T-cell (primary cell): ENCODE results near the gene ITPRIPL2. TPM values are rescaled to one million over a fixed set of nuclear protein-coding genes. Genes with fewer than 3 reads are reported as not detected.

ENCODE experiments used
- ATAC-seq, 4 experiments: fragments of 200-7000 bp in 3 of 4; fragments of 150-1000 bp in 1 of 4; cut with Tn5 transposase; replicated peaks in 1 of 4; 1 replicate in 3 of 4; 2 replicates in 1 of 4; pipeline ENCODE4 v1.10.0; 2021; ENCODE audit warnings: moderate library complexity in 3 of 4, mild to moderate bottlenecking in 2 of 4, moderate number of reproducible peaks in 1 of 4
- CTCF ChIA-PET, 2 donors: fragments of 300-600 bp; sonication (Branson Sonifier 250); formaldehyde crosslinking; loops; one replicate each; lab custom pipeline; 2022; ENCODE audit warnings: antibody characterized with exemption in 2 of 2; lab: Charles Lee
- POLR2A ChIA-PET, 2 donors: fragments of 300-600 bp; sonication (Branson Sonifier 250); formaldehyde crosslinking; loops; one replicate each; lab custom pipeline; 2022; ENCODE audit warnings: antibody characterized with exemption in 2 of 2; lab: Charles Lee
- DNase-seq, 35 experiments: peaks; one replicate each; pipeline versions ENCODE4 v3.0.0 to v3.0.0-alpha.2; 2013 to 2023
- H3K27ac ChIP-seq: one replicate; pipeline ENCODE4 v1.5.1; 2013; ENCODE audit warnings: low read length
- H3K27me3 ChIP-seq, 2 experiments: replicated peaks in 1 of 2; 1 replicate in 1 of 2; 2 replicates in 1 of 2; pipeline versions ENCODE4 v1.6.1 to v1.7.0; 2013; ENCODE audit warnings: low read length in 1 of 2, mixed read lengths in 1 of 2; ENCODE audit not compliant: control insufficient read depth in 2 of 2, insufficient read depth in 2 of 2; ENCODE audit errors: extremely low read depth in 1 of 2
- H3K36me3 ChIP-seq, 2 donors: 1 replicate in 1 of 2; 2 replicates in 1 of 2; pipeline versions ENCODE4 v1.6.1 to v1.7.0; 2013; ENCODE audit warnings: low read length in 1 of 2; ENCODE audit not compliant: control insufficient read depth in 2 of 2, insufficient read depth in 1 of 2; ENCODE audit errors: extremely low read depth in 1 of 2
- H3K4me1 ChIP-seq, 2 experiments: 1 replicate in 1 of 2; 2 replicates in 1 of 2; pipeline versions ENCODE4 v1.6.1 to v1.7.0; 2013; ENCODE audit warnings: low read length in 2 of 2, mixed read lengths in 1 of 2; ENCODE audit not compliant: insufficient read depth in 2 of 2, control insufficient read depth in 1 of 2; ENCODE audit errors: extremely low read depth in 1 of 2
- H3K4me3 ChIP-seq, 2 donors: 1 replicate in 1 of 2; 2 replicates in 1 of 2; pipeline versions ENCODE4 v1.5.1 to v1.7.0; 2013; ENCODE audit warnings: mild to moderate bottlenecking in 2 of 2, low read length in 1 of 2, moderate library complexity in 1 of 2; ENCODE audit not compliant: control insufficient read depth in 1 of 2; ENCODE audit errors: extremely low read depth in 1 of 2
- H3K9me3 ChIP-seq: 2 replicates; pipeline ENCODE4 v1.7.0; 2013
- H3K27ac Mint-ChIP-seq, 2 donors: one replicate each; pipeline ENCODE4 v1.8.0; 2020 to 2021; ENCODE audit warnings: mild to moderate bottlenecking in 2 of 2, mixed read lengths in 2 of 2
- H3K27me3 Mint-ChIP-seq, 2 donors: one replicate each; pipeline ENCODE4 v1.8.0; 2021 to 2022; ENCODE audit warnings: mixed read lengths in 2 of 2
- H3K36me3 Mint-ChIP-seq: one replicate; pipeline ENCODE4 v1.8.0; 2021; ENCODE audit warnings: mixed read lengths
- H3K4me1 Mint-ChIP-seq, 3 donors: one replicate each; pipeline ENCODE4 v1.8.0; 2020 to 2022; ENCODE audit warnings: mixed read lengths in 3 of 3, mild to moderate bottlenecking in 1 of 3
- H3K4me3 Mint-ChIP-seq, 3 donors: one replicate each; pipeline ENCODE4 v1.8.0; 2020 to 2022; ENCODE audit warnings: mild to moderate bottlenecking in 3 of 3, mixed read lengths in 3 of 3, moderate library complexity in 3 of 3
- H3K9me3 Mint-ChIP-seq, 3 donors: one replicate each; pipeline ENCODE4 v1.8.0; 2020 to 2022; ENCODE audit warnings: mixed read lengths in 3 of 3
- WGBS: methylation state at CpG from one replicate; pipeline ENCODE4 v1.1.5; 2013; ENCODE audit warnings: missing lambda C conversion rate; ENCODE audit not compliant: insufficient coverage; 5-methylcytosine and 5-hydroxymethylcytosine counted together
- total RNA-seq, 35 experiments: library from RNA in 6 of 35; stranded (reverse) in 6 of 35; fragments of 120-200 nt in 1 of 35; gene quantifications; one replicate each; pipeline versions ENCODE4 v1.2.1 to v1.2.4 and lab custom pipeline; 2013 to 2026

ITPRIPL2 gene
- total RNA-seq (1 to 10 TPM in 4 of 5 donors, under 1 TPM in 1; 0.53 to 2.7 (median 1.7) TPM), total RNA-seq (lab: John Stamatoyannopoulos, UW) (1.6 to 42.6 (median 4.6) reads per million in 29 experiments)
- 1.5 TPM for total RNA-seq (2013)

DNA sequence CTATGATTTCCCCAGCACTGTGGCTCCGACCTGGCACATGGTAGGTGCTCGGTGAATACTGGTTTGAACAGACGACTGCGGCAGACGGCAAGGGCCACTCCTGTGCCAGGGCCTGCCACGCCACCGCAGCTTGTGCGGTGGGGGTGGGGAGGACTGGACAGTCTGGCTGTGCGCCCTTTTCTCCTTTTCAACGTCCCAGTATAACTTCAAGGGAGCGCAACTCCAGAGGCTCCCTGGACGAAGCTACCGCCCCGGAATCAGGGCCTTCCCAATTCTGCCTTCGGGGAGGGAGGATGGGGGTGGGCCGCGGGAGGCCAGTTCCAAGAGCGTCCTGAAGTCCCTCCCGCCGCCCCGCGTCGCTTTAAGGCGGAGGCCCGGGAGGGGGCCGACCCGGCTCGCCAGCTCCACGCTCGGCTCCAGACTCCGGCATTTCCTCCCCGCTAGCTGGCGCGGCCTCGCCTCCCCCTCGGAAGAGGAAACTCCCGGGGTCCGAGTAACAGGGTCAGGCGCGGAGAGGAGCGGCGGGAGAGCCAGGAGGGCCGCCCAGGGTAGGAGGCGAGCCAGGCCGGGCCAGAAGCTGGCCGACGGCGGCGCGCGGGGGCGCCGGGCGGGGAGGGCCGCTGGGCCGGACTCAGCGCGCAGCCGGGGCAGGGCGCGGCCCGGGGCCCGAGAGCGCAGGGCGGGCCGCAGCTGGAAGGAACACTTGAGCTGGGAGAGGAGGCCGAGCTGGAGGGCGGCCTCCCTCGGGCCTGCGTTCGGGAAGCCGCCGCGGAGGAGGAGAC, at the start of gene ITPRIPL2:
TSS of gene ITPRIPL2 (plus strand) at position 388 of the 782 bp plus-strand sequence. CDS start 498 bp downstream, outside the sequence.
- Histone ChIP-seq H3K27me3 (peaks cover 0 to 34% of the 10 kb centered on the region in 2 experiments), H3K9me3 (no peaks in the 10 kb centered on the region), H3K27ac (no peak within 1 kb of the TSS), H3K4me1 (peaks cover 0 to 22% of the 10 kb centered on the region in 2 experiments), H3K36me3 (no peaks in the 10 kb centered on the region), H3K4me3 (peak within 1 kb of the TSS in 1 of 2 donors; percentile 30)
- peaks cover 22 to 28% of the 10 kb centered on the region in 2 donors for H3K27me3 Mint-ChIP-seq
- ChIA-PET POLR2A (no interaction called here), CTCF (no interaction called here)
- no peak within 1 kb of the TSS for H3K27ac Mint-ChIP-seq
- peak within 1 kb of the TSS; percentile 36 to 64 (median 41) for H3K4me3 Mint-ChIP-seq
- ATAC-seq (peak in 2 of 4 experiments; percentile 32 to 41), DNase-seq (peak in 3 of 35 experiments; percentile 1 to 10 (median 8))
- H3K9me3 Mint-ChIP-seq: no peaks in the 10 kb centered on the region
- no peaks in the 10 kb centered on the region for H3K36me3 Mint-ChIP-seq
- 5% methylated on average over 65 of the region's 74 CpGs for WGBS
- peaks cover under 1 to 20% (median 11%) of the 10 kb centered on the region in 3 donors for H3K4me1 Mint-ChIP-seq

DNA sequence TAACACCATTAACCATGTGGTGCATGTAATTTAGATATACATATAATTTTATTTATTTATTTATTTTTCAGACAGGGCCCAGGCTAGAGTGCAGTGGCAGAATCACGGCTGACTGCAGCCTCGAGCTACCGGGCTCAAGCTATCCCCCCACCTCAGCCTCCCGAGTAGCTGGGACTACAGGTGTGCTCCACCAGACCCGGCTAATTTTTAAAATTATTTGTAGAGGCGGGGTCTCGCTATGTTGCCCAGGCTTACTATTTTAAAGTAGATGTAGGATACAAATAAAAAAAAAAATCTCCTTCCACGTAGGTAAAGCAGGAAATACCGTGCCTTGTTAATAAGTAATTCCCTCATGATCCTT, 46.8 kb upstream of the ITPRIPL2 start:
- no CpG with 5 or more reads among the region's 9 CpGs for WGBS
- Histone ChIP-seq H3K4me1 (peaks cover 3 to 14% of the 10 kb centered on the region in 2 experiments), H3K27me3 (no peaks in the 10 kb centered on the region), H3K9me3 (no peaks in the 10 kb centered on the region), H3K27ac (peak overlapping the region; percentile 100), H3K4me3 (no peak overlapping the region), H3K36me3 (no peaks in the 10 kb centered on the region)
- Mint-ChIP-seq H3K27ac (peak overlapping the region; percentile 91 to 99), H3K27me3 (no peaks in the 10 kb centered on the region), H3K9me3 (no peaks in the 10 kb centered on the region), H3K36me3 (peaks cover 3% of the 10 kb centered on the region), H3K4me3 (peak overlapping the region; percentile 90 to 96 (median 92)), H3K4me1 (peaks cover 6 to 25% (median 20%) of the 10 kb centered on the region in 3 donors)
- DNase-seq (peak in 1 of 35 experiments; percentile 4), ATAC-seq (no peak)
- CTCF ChIA-PET: interaction anchor here in 1 of 2 donors (0.5 to 1.2 kb wide), 7 partner anchors 9 to 489 kb away, joined by 3 to 6 read pairs (median 5); partner anchors contain the start of genes ARL6IP1, RPS15A and VPS35L
- POLR2A ChIA-PET: interaction anchor here in 1 of 2 donors (0.6 to 1.0 kb wide), 4 partner anchors 265 to 1667 kb away, joined by 3 to 8 read pairs (median 4); partner anchors contain the start of genes ARL6IP1 and RPS15A

- peaks cover 3 to 14% of the 10 kb centered on the region in 2 experiments for H3K4me1 ChIP-seq
- no peaks in the 10 kb centered on the region for H3K9me3 Mint-ChIP-seq
- DNase-seq (peak; percentile 94 to 100 (median 99)), ATAC-seq (peak; percentile 88 to 95 (median 94))
- CTCF ChIA-PET: interaction anchor here in 1 of 2 donors (0.5 to 1.2 kb wide), 6 partner anchors 8 to 489 kb away, joined by 3 to 6 read pairs (median 5); partner anchors contain the start of genes ARL6IP1, RPS15A and VPS35L
- H3K36me3 ChIP-seq: no peaks in the 10 kb centered on the region
- H3K27ac ChIP-seq: peak within 1 kb of the TSS; percentile 100
- peak within 1 kb of the TSS; percentile 91 to 99 for H3K27ac Mint-ChIP-seq
- no peaks in the 10 kb centered on the region for H3K27me3 ChIP-seq
- WGBS: under 1% methylated on average over 68 of the region's 68 CpGs
- peak within 1 kb of the TSS; percentile 90 to 96 (median 92) for H3K4me3 Mint-ChIP-seq
- H3K9me3 ChIP-seq: no peaks in the 10 kb centered on the region
- POLR2A ChIA-PET: interaction anchor here in 1 of 2 donors (0.6 to 1.0 kb wide), 4 partner anchors 266 to 1668 kb away, joined by 3 to 8 read pairs (median 4); partner anchors contain the start of genes ARL6IP1 and RPS15A
- H3K4me3 ChIP-seq: peak within 1 kb of the TSS; percentile 90
- H3K36me3 Mint-ChIP-seq: peaks cover 9% of the 10 kb centered on the region
- H3K27me3 Mint-ChIP-seq: no peaks in the 10 kb centered on the region
- H3K4me1 Mint-ChIP-seq: peaks cover 6 to 27% (median 20%) of the 10 kb centered on the region in 3 donors
These were observed 46.2 kb upstream of the ITPRIPL2 start, which contains the start of gene COQ7 for GRCh38 chr16:19067349-19068236. TSS of gene COQ7 (plus strand) at chr16:19067614. CDS start at chr16:19067665, 51 bp downstream.

DNA sequence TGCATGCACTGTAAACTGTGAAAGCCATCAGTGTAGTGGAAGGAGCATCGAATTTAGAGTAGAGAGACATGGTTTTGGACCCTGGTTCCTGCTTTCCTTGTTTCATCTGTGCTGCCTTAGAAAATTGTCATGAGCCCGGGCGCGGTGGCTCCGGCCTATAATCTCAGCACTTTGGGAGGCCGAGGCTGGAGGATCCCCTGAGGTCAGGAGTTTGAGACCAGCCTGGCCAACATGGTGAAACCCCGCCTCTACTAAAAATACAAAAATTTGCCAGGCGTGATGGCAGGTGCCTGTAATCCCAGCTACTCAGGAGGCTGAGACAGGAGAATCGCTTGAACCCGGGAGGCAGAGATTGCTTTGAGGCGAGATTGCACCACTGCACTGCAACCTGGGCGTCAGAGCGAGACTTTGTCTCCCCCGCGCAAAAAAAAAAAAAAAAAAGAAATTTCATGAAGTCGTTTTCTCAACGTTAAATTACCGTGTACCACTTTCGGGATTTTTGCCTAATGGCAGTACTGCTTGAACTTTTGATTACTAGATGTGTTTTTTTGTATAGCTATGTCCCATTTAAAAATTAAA, 45.4 kb upstream of the ITPRIPL2 start:
- no peaks in the 10 kb centered on the region for H3K27me3 Mint-ChIP-seq
- peaks cover 10% of the 10 kb centered on the region for H3K36me3 Mint-ChIP-seq
- Histone ChIP-seq H3K4me1 (peaks cover 3 to 14% of the 10 kb centered on the region in 2 experiments), H3K27me3 (no peaks in the 10 kb centered on the region), H3K9me3 (no peaks in the 10 kb centered on the region), H3K27ac (peak overlapping the region; percentile 100), H3K4me3 (peak overlapping the region; percentile 90), H3K36me3 (peaks cover 0 to under 1% of the 10 kb centered on the region in 2 donors)
- peak overlapping the region; percentile 90 to 96 (median 92) for H3K4me3 Mint-ChIP-seq
- 50% methylated on average over 12 of the region's 19 CpGs for WGBS
- H3K4me1 Mint-ChIP-seq: peaks cover 6 to 27% (median 20%) of the 10 kb centered on the region in 3 donors
- DNase-seq: peak in 1 of 35 experiments; percentile 17
- peak overlapping the region; percentile 91 to 99 for H3K27ac Mint-ChIP-seq
- POLR2A ChIA-PET: interaction anchor here (0.7 kb wide), 3 partner anchors 15 to 112 kb away, joined by 6 to 15 read pairs (median 6); no protein-coding TSS in a partner anchor
- H3K9me3 Mint-ChIP-seq: no peaks in the 10 kb centered on the region
- no peak for ATAC-seq
- CTCF ChIA-PET: interaction anchor here in 1 of 2 donors (0.7 to 1.2 kb wide), 3 partner anchors 267 to 488 kb away, joined by 4 to 7 read pairs (median 6); partner anchors contain the start of genes ARL6IP1 and VPS35L

DNA sequence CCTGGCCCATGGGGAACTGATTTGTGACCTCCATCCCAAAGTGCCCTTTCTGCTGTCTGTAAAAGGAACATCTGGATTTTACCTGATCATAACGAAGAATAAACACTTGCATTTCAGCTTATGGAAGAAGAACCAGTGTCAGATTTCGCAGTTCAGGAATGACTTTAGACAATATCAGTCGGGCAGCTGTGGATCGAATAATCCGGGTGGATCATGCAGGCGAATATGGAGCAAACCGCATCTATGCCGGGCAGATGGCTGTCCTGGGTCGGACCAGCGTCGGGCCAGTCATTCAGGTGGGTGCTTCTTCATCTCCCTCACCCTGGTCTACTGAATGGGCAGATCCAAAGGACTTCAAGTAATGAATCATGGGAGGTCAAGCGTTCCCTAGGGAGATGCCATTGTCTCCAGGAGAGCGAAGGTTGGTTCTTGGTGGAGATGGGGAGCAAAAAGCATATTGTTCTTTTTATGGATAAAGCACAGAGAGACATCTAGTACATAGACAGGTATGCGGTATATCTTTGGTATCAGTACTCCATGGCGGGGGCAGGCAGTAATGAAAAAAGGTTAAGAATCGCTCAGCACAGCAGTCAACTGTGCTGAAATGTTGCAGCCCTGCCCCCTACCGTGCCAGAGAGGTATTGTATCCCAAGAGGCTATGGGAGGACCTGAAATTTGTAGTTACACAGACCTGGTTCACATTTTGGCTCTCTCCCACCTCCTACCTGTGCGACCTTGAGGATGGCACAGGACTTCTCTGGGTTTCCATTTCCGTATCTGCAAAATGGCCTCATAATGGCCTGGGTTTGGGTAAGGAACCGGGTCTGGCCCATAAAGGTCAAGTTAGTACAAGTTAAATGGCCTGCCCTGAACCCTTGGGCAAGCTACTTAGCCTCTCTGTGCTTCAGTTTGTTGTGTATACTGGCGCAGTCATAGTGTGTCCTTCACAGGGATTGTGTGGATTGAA, 41.7 kb upstream of the ITPRIPL2 start:
- H3K4me3 Mint-ChIP-seq: no peak overlapping the region
- no peak for ATAC-seq
- peaks cover 3 to 7% of the 10 kb centered on the region in 2 donors for H3K36me3 ChIP-seq
- no peaks in the 10 kb centered on the region for H3K27me3 Mint-ChIP-seq
- ChIA-PET POLR2A (no interaction called here), CTCF (no interaction called here)
- no peak overlapping the region for H3K27ac ChIP-seq
- H3K27me3 ChIP-seq: no peaks in the 10 kb centered on the region
- no peak overlapping the region for H3K4me3 ChIP-seq
- H3K4me1 Mint-ChIP-seq: peaks cover 4 to 25% (median 17%) of the 10 kb centered on the region in 3 donors
- DNase-seq: peak in 34 of 35 experiments; percentile 9 to 68 (median 42)
- no peak overlapping the region for H3K27ac Mint-ChIP-seq
- no peaks in the 10 kb centered on the region for H3K9me3 Mint-ChIP-seq
- 84% methylated on average over 7 of the region's 21 CpGs for WGBS
- no peaks in the 10 kb centered on the region for H3K9me3 ChIP-seq
- H3K36me3 Mint-ChIP-seq: peaks cover 20% of the 10 kb centered on the region
- peaks cover 3 to 11% of the 10 kb centered on the region in 2 experiments for H3K4me1 ChIP-seq
